Umbilical cord (tissue), 2 donors: ENCODE data around the gene SMAD3. TPM values are rescaled to one million over a fixed set of nuclear protein-coding genes. Genes with fewer than 3 reads are reported as not detected.

Source experiments
- DNase-seq: peaks from one replicate; pipeline ENCODE4 v3.0.0-alpha.2; 2015; ENCODE audit warnings: low spot score
- total RNA-seq: library from RNA; depleted of rRNA; stranded (reverse); fragments of >200 nt; gene quantifications from one replicate; pipeline ENCODE4 v1.2.3, GENCODE V29; 2014; ENCODE audit warnings: low replicate concordance; ENCODE audit not compliant: insufficient read depth

SMAD3 gene
- total RNA-seq, 1 donor from 2014 or later = 11.1 TPM

DNA sequence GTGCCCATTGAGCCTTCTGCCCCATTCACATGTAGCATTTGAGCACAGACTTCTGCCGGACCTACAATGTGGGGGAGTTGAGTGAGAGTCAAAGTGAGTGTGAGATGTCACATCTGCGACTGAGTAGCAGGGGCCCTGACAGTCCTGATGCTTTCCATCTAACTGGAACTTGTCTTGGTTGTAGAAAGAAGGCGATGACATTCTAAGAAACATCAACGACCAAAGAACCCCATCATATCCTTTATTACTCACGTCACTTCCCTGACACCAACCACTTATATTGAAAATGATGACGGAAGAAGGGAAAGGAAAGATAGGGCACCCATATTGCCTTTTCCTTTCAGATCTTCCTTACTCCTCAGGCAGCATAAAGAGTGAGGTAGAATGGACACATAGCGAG lies 30.5 kb downstream of the SMAD3 start:
- DNase-seq = no peak

DNA sequence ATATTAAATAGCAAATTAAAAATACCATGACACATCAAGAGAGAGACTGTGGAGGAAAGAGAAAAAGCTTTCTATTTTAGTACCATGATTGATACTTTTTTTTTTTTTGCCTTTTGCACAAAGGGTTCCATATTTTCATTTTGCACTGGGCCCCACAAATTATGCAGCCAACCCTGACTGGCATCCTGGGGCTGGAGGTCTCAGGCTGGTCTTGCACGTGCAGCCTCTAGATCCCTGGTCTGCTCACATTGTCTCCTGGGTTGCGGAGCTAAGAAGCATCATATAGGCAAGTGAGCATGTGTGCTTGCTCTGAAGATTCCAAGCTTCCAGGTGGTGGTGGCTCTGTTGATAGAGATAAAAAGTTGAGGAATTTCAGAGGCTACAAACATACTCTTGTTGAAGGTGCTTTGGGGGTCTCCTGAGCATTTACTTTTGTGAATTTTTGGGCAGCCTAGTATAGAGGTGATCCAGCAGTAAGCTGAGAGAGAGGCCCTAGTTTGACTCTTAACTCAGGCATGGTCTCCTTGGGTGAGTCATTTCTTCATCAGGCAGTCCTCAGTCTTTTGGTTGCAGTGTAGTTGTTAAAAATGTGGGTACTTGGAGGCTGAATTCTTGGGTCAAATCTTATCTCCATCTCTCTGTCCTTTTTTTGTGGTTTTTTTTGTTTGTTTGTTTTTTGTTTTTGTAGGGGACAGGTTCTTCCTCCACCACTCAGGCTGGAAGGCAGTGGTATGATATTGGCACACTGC lies 31.3 kb downstream of the SMAD3 start:
- DNase-seq = no peak

DNA sequence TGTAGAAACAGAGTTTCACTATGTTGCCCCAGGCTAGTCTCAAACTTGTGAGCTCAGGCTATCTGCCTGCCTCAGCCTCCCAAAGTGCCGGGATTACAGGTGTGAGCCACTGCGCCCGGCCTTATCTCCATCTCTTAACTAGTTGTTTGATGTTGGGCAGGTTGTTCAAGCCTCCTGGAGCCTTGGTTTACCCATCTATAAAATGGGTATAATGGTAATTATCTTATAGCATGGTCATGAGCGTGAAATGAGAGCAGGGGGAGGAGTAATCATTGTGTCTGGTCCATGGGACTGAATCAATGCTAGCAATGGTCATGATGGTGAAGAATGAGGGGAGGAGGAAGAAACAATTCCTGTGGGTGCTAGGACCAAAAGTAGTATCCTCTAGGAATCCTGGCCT lies 32.0 kb downstream of the SMAD3 start:
- no peak for DNase-seq

DNA sequence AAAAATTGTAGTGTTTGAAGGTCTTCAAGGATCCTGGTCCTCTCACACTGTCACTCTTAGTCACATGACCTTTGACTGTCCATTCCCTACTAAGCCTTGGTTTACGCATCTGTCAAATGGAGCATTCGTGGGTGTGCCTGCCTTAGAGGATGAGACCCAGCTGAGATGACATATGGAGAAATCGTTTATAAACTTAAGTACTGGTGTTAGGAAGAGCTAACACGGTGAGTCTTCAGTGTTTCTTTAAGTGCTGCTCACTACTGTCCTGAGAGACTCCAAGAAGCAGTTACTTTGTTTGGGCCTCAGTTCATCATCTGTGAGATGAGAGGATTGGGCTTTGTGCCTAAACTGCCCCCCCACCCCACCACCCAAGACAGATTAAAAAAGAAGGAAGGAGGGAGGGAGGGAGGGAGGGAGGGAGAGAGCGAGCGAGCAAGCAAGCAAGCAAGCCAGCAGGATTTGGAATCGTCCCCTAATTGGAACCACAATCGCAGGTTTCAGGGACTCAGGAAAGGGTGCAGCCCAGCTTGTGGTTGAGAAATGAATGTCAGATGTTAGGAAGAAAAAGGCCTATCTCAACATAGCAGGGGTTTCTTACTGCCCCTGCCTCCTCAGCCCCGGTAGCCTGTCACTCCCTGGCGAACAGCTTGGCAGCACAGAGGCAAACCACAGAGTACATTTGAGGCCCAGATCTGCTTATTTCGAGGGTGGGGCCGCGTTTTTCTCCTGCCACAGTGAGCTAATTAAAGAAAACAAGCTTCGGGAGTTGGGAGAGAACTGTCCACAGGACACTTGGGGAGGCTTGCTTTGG lies 32.7 kb downstream of the SMAD3 start:
- DNase-seq = peak; percentile 50

DNA sequence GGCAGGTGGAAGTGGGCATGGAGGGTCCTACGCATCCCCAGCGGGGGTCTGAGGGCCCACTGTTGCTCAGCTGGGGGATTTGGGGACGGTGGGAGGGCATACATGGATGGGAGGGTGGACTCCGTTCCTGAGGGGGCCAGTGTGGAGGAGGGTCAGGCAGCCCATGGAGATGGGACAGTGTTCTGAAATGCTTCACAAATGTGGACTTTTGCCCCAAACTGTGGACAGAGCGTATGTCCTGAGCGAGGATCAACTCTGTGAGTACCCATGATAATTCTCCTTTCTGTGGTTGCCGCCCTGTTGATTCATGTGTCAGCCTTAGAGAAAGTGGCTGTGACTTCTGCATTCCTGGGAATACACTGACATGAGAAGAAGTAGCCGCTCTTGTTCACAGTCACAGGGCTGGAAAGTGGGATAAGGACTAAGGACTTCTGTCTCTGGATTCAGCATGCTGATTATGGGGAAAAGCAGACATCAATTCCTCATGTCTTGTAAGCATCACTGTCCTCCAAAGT lies 33.4 kb downstream of the SMAD3 start:
- no peak for DNase-seq

DNA sequence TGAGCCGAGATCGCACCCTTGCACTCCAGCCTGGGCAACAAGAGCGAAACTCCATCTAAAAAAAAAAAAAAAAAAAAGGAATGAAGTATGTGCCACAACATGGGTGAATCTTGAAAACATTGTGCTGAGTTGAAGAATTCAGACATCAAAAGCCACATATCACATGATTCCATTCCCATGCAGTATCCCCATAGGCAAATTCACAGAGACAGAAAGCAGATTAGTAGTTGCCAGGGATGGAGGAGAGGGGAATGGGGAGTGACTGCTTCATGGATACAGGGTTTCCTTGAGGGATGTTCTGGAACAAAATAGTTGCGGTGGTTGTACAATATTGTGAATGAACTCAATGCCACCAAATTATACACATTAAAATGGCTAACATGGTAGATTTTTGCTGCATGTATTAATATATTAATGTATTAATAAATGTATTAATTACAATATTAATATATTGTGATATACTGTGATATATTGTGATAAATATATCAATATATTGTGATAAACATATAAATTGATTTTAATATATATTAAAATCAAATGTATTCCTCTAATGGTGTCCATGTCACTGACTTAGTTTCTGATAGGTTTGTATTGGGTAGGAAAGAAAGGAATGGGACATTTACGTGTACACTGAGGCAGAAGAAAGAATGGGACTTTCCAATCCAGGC lies 34.9 kb downstream of the SMAD3 start:
- no peak for DNase-seq

DNA sequence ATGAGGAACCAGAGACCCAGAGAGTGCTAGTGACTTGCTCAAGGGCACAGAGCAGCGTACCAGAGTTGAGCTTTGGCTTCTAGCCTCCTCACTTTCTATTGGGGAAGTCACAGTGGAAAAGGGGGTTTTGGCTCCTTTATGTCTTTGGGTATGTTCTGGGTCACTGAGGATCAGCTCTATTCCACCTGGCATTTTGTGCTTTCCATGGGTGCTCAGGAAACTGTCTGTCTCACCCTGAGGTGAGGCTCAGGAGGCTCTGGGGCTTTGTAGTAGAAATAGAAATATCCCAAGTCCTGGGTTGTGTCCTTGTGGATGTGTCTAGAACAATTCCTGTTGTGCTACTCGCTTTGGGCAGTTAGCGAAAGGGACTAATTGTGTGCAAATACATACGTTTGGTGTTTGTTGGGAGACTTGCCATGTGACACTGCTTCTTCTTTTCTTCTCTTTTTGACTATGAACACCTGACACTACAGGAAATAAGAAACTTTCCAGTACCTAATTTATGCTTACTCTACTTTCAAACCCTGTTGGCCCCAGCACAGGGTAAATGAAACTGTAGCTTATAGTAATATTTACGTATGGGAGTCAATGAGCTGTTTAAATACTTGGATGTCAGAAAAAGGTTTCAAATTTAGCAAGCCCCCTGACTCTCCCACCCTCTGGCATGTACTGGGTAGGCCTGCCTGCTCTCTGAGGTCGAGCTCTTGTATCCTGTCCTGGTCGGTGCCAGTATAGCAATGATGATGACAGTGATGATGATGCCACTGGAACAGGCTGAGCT lies 35.6 kb downstream of the SMAD3 start:
- no peak for DNase-seq

DNA sequence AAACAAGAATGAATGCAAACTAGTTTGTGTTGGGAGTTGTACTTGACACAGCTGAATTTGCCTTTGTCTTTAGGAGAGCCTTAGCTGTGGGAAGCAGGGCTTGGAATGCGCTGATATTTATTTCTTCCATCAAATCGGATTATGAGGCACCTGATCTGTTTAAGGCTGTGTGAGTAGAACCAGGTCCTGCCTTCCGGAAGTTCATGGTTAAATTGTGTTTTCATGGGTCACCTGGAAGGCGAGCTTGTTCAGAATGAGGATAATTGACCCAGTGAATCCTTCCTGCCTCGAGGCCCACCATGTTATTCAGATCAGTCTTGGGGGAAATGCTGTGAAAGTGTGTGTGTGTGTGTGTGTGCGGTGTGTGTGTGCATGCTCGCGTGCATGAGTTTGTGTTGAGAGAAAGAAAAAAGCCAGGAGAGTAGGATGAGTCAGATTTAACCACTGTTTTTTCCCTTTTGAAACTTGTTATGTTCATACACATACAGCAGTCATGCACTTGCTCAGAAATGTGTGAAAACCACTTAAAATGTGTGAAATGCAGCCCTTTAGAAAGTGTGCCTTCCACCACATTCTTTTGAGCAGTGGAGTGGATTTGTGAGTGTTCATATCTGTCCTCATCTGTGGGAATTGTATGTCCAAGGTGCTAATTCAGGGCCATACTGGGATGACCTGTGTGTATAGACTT lies 36.7 kb downstream of the SMAD3 start:
- no peak for DNase-seq

DNA sequence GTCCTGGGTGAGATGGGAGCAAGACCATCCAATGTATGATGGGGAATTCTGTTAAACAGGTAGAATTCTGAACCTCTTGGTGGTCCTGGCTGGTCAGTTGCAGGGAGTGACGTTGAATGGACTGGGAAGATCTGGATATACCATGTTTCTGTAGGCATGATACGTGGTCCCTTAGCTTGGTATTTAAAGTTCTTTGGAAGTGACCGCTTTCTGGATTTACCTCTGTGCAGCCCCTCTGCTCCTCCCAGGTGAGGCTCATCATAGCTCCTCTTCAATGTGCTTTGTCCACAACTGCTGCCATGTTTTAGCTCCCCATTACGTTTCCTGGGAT lies 37.2 kb downstream of the SMAD3 start:
- no peak for DNase-seq

DNA sequence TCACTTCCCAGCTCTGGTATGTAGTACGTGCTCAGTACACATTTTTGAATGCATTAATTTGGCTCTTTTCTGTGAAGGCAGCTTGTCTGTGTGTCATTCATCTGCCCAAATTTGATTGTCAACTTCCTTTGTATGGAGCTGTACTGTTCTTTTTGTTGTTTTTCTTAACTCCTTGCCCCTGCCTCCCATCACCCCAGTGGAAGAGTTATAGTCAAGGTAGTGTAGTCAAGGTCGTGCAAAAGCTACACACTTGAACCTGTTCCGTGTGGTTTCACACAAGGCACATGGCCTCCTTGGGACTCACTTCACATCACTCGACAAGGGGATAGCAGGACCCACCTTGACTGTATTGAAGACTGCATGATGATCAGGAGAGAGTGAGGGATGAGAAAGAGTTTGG lies 37.6 kb downstream of the SMAD3 start:
- no peak for DNase-seq

DNA sequence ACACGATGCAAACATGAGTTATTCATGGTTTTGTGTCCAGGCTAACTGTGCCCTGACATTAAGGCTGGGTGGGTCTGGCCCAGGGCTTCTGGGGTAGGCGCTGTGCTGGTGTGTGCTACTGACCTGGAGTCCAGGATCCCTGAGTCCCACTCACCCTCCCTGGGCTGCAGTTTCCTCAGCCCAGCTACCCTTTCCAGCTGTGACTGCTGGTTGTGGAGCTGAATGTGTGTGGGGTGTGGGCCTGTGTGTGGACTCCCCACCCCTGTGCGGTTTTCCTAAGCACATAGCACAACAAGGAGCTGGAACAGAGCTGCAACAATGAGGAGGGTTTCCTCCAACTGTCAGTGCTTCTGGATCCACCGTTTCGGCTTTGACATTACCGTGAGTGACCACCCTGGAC lies 38.0 kb downstream of the SMAD3 start:
- no peak for DNase-seq

DNA sequence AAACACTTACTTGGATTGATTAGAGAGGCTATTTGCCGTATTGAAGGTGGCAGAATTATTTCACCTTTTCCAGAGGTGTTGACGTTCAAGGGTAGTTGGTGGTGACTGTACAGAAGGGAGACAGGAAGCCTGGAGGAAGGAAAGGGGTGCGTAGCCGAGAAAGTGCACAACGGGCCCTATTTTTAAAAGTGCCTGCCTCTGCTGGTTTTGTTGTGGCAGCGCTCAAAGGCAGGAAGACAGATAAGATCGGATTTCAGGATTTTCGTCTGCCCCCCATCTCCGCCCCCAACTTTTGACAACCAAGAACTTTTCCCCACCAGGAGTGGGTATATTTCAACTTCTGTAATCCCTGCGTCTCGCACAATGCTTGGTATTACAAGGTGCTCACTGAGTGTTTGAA lies 38.5 kb downstream of the SMAD3 start:
- no peak for DNase-seq

DNA sequence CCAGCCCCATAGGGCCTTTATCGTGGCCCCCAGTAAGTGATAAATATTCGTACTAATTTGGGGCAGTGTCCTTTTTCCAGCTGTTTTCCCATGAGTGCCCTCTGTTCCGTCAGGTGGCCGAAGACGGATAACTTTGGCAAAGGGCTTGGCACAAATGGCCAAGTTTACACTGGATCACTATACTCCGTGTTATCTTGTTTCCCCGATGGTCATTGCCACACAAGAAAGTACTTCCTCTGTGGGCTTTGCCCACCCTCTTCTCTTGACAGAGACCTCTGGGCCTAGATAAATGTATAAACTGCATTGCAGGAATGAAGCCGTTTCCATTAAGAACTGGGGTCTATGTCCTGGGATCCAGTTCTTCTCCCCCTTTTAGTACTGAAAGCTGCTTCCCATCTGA lies 39.1 kb downstream of the SMAD3 start:
- no peak for DNase-seq

DNA sequence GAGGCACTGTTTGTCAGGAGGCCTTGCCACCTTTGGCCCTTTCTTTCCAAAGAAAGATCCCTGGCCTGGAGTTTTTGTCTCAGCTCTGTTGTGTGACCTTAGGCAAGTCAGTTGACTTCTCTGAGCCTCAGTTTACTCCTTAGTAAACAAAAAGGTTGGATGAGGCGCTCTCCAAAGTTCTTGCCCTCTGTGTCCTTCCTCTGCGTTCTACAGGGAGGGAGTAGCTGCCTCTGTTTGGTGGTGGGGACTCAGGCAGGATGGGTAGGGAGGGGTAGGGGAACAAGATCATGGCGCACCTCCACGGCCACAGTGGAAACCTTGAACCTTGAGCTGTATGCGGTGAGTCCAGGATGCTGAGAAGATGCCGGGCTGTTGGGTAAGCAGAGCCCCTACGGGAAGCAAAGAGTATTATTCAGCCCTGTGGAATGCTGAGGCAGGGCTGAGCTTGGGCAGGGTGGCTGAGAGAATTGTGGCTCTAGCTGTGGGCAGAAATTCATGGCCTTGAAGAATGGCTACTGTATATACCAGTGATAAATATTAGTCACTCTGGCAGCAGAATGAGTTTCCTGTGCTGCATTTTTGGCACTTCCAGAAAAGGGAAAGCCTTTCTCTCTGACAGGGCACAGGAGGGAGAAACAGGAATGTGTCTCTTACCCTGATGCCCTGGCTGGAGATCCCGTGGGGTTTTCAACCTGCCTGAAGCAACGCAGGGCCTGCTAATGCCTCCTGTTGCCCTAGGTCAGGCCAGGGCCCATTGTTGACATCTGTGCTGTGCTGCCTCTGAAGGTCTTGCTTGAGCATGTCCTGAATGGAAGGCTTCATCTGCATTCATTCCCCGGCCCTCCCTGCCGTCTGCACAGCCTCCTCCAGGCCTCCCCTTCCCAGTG lies 39.9 kb downstream of the SMAD3 start:
- DNase-seq = peak; percentile 77

DNA sequence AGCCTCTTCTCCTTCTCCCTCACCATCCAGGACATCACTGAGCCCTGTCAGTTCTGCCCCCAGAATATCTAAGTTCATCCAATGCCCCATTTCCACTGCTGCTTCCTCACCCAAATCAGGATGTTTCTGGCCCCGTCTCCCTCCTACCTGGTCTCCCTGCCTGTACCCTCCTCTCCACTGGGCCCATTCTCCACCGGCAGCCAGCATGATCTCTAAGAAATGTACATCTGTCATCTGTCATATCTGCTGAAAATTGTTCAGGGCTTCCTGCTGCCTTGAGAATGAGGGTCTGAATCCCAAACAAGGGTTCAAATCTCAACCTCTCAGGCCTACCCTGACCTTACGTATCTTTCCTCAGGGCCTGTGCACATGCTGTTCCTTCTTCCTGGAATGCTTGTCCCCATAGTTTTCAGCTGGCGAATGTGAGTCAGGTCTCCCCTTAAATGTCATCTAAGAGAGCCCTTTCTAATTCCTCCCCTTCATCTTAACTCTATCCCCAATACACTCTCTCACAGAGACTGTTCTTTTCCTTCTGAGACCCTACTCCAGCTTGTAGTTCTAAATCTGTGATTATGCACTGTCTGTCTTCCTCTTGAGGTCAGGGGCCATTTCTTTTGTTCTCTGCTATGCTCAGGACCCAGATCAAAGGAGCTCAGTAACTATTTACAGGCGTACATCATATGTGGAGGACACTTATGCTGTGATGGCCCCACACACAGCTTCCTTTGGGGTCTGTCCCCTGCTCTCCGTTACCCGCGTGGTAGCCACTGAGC lies 40.8 kb downstream of the SMAD3 start:
- no peak for DNase-seq

DNA sequence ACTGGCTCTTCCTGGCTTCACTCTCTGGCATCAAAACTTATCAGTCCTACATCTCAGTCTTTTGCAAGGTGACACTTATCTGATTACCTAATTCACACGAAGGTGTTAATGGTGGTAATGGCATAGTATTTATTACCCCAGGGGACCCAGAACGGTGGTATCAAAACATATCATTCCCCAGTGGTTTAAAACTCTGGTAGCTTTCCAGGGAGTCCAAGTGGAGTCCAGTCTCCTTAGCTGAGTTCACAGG lies 41.3 kb downstream of the SMAD3 start:
- no peak for DNase-seq

DNA sequence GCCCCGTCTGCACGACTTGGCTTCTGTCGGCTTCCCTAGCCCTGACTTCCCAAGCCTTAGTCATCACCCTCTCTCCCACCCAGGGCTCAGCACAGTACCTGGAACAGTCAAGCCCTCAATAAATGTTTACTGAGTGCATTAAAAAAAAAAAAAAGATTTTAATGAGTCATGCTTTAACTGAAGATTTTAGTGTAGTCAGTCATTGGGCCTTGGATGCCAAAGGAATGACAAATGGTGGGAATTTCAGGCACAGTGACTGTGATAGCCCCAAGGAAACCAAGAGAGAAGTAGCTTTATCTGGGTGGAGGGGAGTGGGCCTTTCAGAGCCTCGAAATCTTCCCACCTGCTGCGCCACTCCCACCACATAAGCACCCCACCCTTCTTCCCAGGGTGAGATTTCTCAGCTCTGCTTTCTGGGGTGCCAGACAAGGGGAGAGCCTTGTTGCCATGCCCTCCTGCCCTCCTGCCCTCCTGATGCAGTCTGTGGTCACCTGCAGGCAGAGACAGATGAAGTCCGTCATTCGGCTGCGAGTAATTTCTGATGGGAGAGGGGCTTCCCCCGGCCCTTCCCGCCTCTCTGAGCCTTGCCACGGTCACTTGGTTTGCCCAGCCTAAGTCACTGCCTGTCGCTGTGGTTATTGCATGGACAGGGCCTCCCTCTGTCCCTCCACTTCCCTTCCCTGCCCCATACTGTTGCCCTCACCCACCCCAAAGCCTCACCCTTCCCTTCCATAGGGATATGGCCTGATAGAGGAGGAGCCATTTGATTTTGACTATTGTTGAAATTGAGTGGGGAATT lies 41.8 kb downstream of the SMAD3 start:
- peak; percentile 80 for DNase-seq

DNA sequence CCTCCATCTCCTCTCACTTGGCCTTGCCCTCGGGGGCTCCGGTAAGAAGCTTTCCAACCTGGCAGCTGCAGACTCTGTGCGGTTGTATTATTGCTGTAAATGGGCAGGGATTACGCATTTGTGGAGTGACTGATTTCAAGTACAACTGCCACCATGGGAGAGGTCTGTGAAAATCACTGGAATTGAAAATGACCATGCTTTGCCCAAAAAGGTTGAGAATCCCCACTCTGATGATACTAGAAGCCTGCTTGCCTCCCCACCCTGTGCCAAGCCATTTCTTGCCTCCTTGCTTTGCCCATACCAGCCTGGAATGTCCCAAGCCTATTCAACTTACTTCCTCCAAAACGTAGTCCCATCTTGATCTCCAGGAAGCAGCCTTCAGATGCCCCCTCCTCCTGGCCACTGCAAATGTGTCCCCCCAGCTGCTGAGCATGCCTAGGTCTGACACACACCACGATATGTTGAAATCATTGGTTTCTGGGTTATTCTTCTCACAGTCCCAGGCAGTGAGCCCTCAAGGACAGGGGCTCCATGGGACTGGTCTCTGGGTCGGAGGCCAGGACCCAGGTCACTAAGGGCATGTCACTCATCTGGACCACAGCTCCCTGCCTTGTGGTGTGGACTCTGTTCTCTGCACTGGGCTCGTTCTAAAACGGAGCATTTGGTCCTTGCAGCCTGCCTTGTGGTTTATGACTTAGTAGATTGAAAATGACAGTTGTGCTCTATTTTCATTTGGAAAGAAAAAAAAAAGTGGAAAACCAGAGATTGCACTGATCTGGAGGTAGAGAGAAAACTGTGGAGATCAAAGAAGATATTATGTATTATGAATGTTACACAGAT lies 42.9 kb downstream of the SMAD3 start:
- DNase-seq = peak; percentile 70
